Adrenal gland (tissue), 12 donors: ENCODE data around the gene NRP2. TPM values are rescaled to one million over a fixed set of nuclear protein-coding genes. Genes with fewer than 3 reads are reported as not detected.

Experiments
- DNase-seq, 7 donors: peaks; one replicate each; pipeline ENCODE4 v3.0.0-alpha.2; 2019 to 2020
- H3K27ac ChIP-seq, 5 donors: fragments of 200-600 bp; sonication (generic) in 4 of 5; 1 replicate in 3 of 5; 2 replicates in 2 of 5; pipeline versions ENCODE4 v1.5.1 to v1.8.0; 2016 to 2020; ENCODE audit warnings: mild to moderate bottlenecking in 1 of 5
- H3K27me3 ChIP-seq: fragments of 200-600 bp; 2 replicates; pipeline ENCODE4 v1.8.0; 2021
- H3K36me3 ChIP-seq, 2 donors: fragments of 200-600 bp; replicated peaks in 1 of 2; 1 replicate in 1 of 2; 2 replicates in 1 of 2; pipeline versions ENCODE4 v1.5.1 to v1.8.0; 2018 to 2022
- H3K4me1 ChIP-seq, 2 donors: fragments of 200-600 bp; replicated peaks in 1 of 2; 1 replicate in 1 of 2; 2 replicates in 1 of 2; pipeline versions ENCODE4 v1.5.1 to v1.8.0; 2018 to 2021
- H3K4me3 ChIP-seq, 4 donors: fragments of 200-600 bp; sonication (generic) in 3 of 4; one replicate each; pipeline ENCODE4 v1.5.1; 2016 to 2018
- H3K9me3 ChIP-seq, 3 donors: fragments of 200-600 bp; sonication (generic) in 1 of 3; replicated peaks in 1 of 3; 1 replicate in 2 of 3; 2 replicates in 1 of 3; pipeline versions ENCODE4 v1.5.1 to v1.8.0; 2016 to 2021
- POLR2A ChIP-seq, 2 donors: fragments of 450-650 bp; IDR thresholded peaks; one replicate each; pipeline ENCODE4 v1.6.1; 2017; ENCODE audit warnings: antibody characterized with exemption in 2 of 2, mild to moderate bottlenecking in 2 of 2, moderate library complexity in 1 of 2
- WGBS, 4 donors: extraction: QIAGEN DNeasy Blood & Tissue Kit in 2 of 4; methylation state at CpG; one replicate each; pipeline versions ENCODE4 v1.1.5 to v1.1.7; 2013 to 2017; 5-methylcytosine and 5-hydroxymethylcytosine counted together
- intact Hi-C, 2 donors: fragments of 100-400 bp; cut with DNase I; formaldehyde crosslinking; loops; one replicate each; pipeline versions ENCODE4 v1.14.1 to v1.15.0; 2022 to 2023
- polyA plus RNA-seq, 3 donors: library from polyadenylated mRNA; stranded (reverse); fragments of 200-250 nt in 2 of 3; fragments of 350-450 nt in 1 of 3; fragmentation: Illumina TruSeq in 1 of 3; extraction: RNeasy Lipid Tissue Mini Kit (QIAGEN cat#74804) in 1 of 3; gene quantifications; one replicate each; pipeline ENCODE4 v1.2.3, GENCODE V29; 2013 to 2014
- total RNA-seq, 9 donors: library from RNA; depleted of rRNA in 4 of 9; stranded (reverse); fragments of >200 nt in 4 of 9; fragments of 120-200 nt in 1 of 9; fragmentation: NEBNext Ultra II Directional in 1 of 9; extraction: Animal tissue kit (Norgen Biotek cat#: 25700) in 1 of 9; gene quantifications; one replicate each; pipeline versions ENCODE4 v1.1.0 to v1.2.4, GENCODE V29; 2013 to 2023
- TF ChIP-seq, protein P1 (sequence below), 6 experiments: fragments of 450-650 bp in 4 of 6; fragments of 200-600 bp in 2 of 6; sonication (generic) in 1 of 6; IDR thresholded peaks; 1 replicate in 5 of 6; 2 replicates in 1 of 6; pipeline versions ENCODE4 v1.5.1 to v1.8.0; 2016 to 2021; ENCODE audit warnings: antibody characterized with exemption in 6 of 6, mild to moderate bottlenecking in 2 of 6, moderate library complexity in 1 of 6
- donor health status: healthy with polysubstance abuse.
- donor health status: Bipolar disorder and iron deficiency.
- donor health status: DM: yes; HTN: yes; CAD: no.
- donor health status: DM: no; HTN: no; CAD: no.
- donor health status: DM: no; HTN: no; CAD: no.
- donor health status: DM: yes; HTN: yes; CAD: no.

The NRP2 gene
- total and polyA plus RNA-seq, 12 donors: 27.6 to 205 (median 93.1) TPM

DNA sequence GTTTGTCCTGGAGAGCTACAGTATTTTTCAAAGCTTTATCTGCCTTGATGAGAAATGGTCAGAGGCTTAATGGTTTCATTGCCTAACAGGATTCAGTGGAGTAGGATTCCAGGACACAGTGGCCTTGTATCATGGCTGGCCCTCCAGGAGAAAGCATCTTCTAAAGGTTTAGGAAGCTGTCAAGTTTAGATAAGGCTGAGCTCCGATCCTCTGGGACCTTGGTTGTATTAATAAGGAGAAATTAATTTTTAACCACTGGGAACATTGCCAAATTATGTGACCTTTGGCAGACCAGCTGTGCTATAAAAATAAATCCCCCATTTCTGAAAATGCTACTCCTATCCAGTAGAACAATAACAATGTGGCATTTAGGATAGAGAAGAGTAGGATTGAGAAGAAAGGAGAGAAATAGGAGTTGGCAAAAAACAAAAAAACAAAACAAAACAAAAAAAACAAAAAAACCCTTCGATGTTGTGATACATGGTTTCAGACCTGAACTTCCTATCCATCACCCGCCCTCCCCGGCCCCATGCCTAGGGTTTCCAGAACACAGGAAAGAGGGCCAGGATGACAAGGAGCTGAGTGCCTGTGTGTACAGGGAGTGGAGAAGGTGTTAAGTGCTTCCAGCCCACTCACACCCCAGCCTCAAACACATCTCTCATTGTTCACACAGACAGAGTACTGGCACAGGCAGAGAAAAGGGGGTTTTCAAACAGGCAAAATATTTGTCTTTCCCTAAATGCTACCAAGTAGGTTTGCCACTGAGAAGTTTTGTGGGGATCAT is 6.3 kb downstream of the NRP2 start:
- no peaks in the 10 kb centered on the region for H3K27me3 ChIP-seq
- H3K36me3 ChIP-seq: no peaks in the 10 kb centered on the region
- H3K27ac ChIP-seq: peak overlapping the region in 3 of 5 donors; percentile 35 to 93 (median 88)
- H3K4me1 ChIP-seq: peaks cover 37 to 74% of the 10 kb centered on the region in 2 donors
- WGBS, 4 donors: 27 to 36% (median 34%) methylated on average over 4 of the region's 4 CpGs
- H3K4me3 ChIP-seq: no peak overlapping the region
- TF ChIP-seq POLR2A (IDR thresholded peaks at IDR 0.05): no peak
- TF ChIP-seq, protein P1, sequence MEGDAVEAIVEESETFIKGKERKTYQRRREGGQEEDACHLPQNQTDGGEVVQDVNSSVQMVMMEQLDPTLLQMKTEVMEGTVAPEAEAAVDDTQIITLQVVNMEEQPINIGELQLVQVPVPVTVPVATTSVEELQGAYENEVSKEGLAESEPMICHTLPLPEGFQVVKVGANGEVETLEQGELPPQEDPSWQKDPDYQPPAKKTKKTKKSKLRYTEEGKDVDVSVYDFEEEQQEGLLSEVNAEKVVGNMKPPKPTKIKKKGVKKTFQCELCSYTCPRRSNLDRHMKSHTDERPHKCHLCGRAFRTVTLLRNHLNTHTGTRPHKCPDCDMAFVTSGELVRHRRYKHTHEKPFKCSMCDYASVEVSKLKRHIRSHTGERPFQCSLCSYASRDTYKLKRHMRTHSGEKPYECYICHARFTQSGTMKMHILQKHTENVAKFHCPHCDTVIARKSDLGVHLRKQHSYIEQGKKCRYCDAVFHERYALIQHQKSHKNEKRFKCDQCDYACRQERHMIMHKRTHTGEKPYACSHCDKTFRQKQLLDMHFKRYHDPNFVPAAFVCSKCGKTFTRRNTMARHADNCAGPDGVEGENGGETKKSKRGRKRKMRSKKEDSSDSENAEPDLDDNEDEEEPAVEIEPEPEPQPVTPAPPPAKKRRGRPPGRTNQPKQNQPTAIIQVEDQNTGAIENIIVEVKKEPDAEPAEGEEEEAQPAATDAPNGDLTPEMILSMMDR (IDR thresholded peaks at IDR 0.05): no peak
- intact Hi-C loops: loop anchor here in 1 of 2 donors (10.0 kb wide), 1 partner anchor 814 kb away; no protein-coding TSS in a partner anchor
- DNase-seq: peak in 5 of 7 donors; percentile 52 to 74 (median 56)
- no peaks in the 10 kb centered on the region for H3K9me3 ChIP-seq

DNA sequence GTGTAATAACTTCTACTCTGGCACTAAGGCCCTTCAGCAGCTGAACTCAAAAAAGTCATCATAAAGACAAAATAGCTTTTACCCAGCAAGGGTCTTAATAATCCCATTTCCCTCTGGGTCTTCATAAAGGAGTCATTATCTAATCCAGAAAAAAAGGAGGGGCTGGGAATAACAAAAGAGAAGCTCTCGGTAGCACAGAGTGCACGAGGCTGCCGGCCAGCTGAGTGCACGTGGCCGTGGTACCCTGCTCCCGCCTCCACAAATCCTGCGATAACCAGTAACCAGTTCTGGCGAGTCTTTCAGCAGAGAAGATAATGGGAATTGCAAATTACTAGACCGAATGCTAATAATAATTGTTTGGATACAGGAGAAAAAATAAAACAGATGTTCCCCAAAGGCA is 7.5 kb downstream of the NRP2 start:
- intact Hi-C loops: loop anchor here in 1 of 2 donors (10.0 kb wide), 1 partner anchor 815 kb away; no protein-coding TSS in a partner anchor
- no peak overlapping the region for H3K4me3 ChIP-seq
- 84 to 93% (median 91%) methylated on average over 9 of the region's 9 CpGs for WGBS, 4 donors
- H3K9me3 ChIP-seq: no peaks in the 10 kb centered on the region
- TF ChIP-seq POLR2A (IDR thresholded peaks at IDR 0.05): no peak
- TF ChIP-seq, protein P1 (IDR thresholded peaks at IDR 0.05): no peak
- H3K27ac ChIP-seq: peak overlapping the region in 1 of 5 donors; percentile 88
- no peaks in the 10 kb centered on the region for H3K36me3 ChIP-seq
- peaks cover 37 to 82% of the 10 kb centered on the region in 2 donors for H3K4me1 ChIP-seq
- DNase-seq: no peak
- no peaks in the 10 kb centered on the region for H3K27me3 ChIP-seq

DNA sequence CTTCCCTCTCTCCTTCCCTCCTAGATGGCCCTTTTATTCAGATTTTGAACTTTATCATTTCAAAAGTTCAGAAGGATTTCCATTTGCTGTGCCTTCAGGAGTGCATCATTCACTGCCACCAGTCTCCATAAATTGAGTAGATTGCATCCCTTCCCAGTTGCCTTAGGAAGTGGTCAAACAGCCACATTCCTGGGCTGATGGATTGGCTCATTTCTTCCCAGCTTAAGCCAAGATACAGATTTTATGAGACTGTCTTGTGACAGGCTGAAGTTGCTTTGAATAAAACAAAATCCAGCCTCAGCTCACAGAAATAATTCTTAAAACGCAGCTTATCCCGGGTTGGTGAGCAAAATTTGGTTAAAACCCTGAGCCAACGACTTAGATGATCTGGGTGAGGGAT is 9.8 kb downstream of the NRP2 start:
- peak overlapping the region in 2 of 5 donors; percentile 29 to 34 for H3K27ac ChIP-seq
- H3K4me3 ChIP-seq: no peak overlapping the region
- no peaks in the 10 kb centered on the region for H3K36me3 ChIP-seq
- H3K27me3 ChIP-seq: no peaks in the 10 kb centered on the region
- DNase-seq: no peak
- H3K9me3 ChIP-seq: no peaks in the 10 kb centered on the region
- no peak for TF ChIP-seq POLR2A (IDR thresholded peaks at IDR 0.05)
- TF ChIP-seq, protein P1 (IDR thresholded peaks at IDR 0.05): no peak
- intact Hi-C loops: no loop called here
- 65 to 81% (median 77%) methylated on average over 3 of the region's 3 CpGs for WGBS, 4 donors
- H3K4me1 ChIP-seq: peaks cover 34 to 96% of the 10 kb centered on the region in 2 donors

DNA sequence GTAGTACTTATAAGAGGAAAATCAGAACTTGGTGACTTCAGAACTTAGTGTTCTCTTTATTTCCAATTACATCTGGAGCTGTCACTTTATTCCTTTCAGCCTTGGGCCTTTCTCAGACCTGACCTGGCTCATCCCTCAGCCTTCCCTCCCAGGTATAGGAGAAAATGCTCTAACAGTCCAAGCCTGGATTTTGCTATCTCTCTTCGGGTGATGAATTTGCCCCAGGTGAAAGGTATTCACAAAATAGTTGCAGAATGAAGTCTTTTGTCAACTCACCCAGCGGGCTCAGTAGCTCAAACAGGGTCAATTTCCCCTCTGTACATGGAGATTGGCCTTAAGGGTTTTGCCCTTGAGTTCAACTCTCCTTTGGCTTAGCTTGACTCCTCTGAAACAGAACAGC is 12.0 kb downstream of the NRP2 start:
- H3K36me3 ChIP-seq: peaks cover 0 to 9% of the 10 kb centered on the region in 2 donors
- H3K27me3 ChIP-seq: no peaks in the 10 kb centered on the region
- WGBS, 4 donors: 86 to 97% (median 93%) methylated on average over 2 of the region's 2 CpGs
- no peak for DNase-seq
- no peak for TF ChIP-seq POLR2A (IDR thresholded peaks at IDR 0.05)
- TF ChIP-seq, protein P1 (IDR thresholded peaks at IDR 0.05): no peak
- H3K4me3 ChIP-seq: no peak overlapping the region
- H3K4me1 ChIP-seq: peaks cover 31 to 95% of the 10 kb centered on the region in 2 donors
- intact Hi-C loops: no loop called here
- no peak overlapping the region for H3K27ac ChIP-seq
- no peaks in the 10 kb centered on the region for H3K9me3 ChIP-seq
